Esophagus muscularis mucosa (tissue), 4 donors: Measurements from ENCODE around the gene TMEM131. TPM values are rescaled to one million over a fixed set of nuclear protein-coding genes. Genes with fewer than 3 reads are reported as not detected.

Experiments
- DNase-seq: peaks from one replicate; pipeline ENCODE4 v3.0.0-alpha.2; 2017; ENCODE audit errors: extremely low spot score
- H3K27ac ChIP-seq, 4 donors: fragments of 200-600 bp; sonication (generic); replicated peaks in 1 of 4; 1 replicate in 3 of 4; 2 replicates in 1 of 4; pipeline ENCODE4 v1.5.1; 2016 to 2019; ENCODE audit warnings: mild to moderate bottlenecking in 1 of 4
- H3K27me3 ChIP-seq, 4 donors: fragments of 200-600 bp; sonication (generic); one replicate each; pipeline versions ENCODE4 v1.5.1 to v1.6.0; 2016 to 2019
- H3K36me3 ChIP-seq, 4 donors: fragments of 200-600 bp; sonication (generic); one replicate each; pipeline ENCODE4 v1.5.1; 2016 to 2019
- H3K4me1 ChIP-seq, 4 donors: fragments of 200-600 bp; sonication (generic); one replicate each; pipeline ENCODE4 v1.5.1; 2016 to 2019
- H3K4me3 ChIP-seq, 4 donors: fragments of 200-600 bp; sonication (generic); 1 replicate in 2 of 4; 2 replicates in 2 of 4; pipeline ENCODE4 v1.5.1; 2016 to 2019; ENCODE audit warnings: mild to moderate bottlenecking in 4 of 4, moderate library complexity in 1 of 4
- H3K9me3 ChIP-seq, 4 donors: fragments of 200-600 bp; sonication (generic); 1 replicate in 3 of 4; 2 replicates in 1 of 4; pipeline ENCODE4 v1.5.1; 2016 to 2019
- CTCF ChIP-seq, 3 experiments: fragments of 200-600 bp in 2 of 3; fragments of 450-650 bp in 1 of 3; sonication (generic) in 2 of 3; IDR thresholded peaks; one replicate each; pipeline ENCODE4 v1.5.1; 2017 to 2019; ENCODE audit warnings: antibody characterized with exemption in 3 of 3, mild to moderate bottlenecking in 2 of 3, moderate library complexity in 1 of 3
- EP300 ChIP-seq: sonication (generic); formaldehyde crosslinking; IDR thresholded peaks from one replicate; pipeline ENCODE4 v1.6.1; 2017; ENCODE audit warnings: antibody characterized with exemption
- POLR2A ChIP-seq: fragments of 450-650 bp; IDR thresholded peaks from one replicate; pipeline ENCODE4 v1.6.1; 2017; ENCODE audit warnings: antibody characterized with exemption, moderate library complexity, mild to moderate bottlenecking, low read depth
- POLR2AphosphoS5 ChIP-seq, 2 donors: sonication (generic); formaldehyde crosslinking; IDR thresholded peaks; one replicate each; pipeline ENCODE4 v1.6.1; 2017; ENCODE audit warnings: antibody characterized with exemption in 2 of 2
- WGBS: methylation state at CpG from one replicate; pipeline ENCODE4 v1.1.5; 2018; 5-methylcytosine and 5-hydroxymethylcytosine counted together
- intact Hi-C: fragments of 100-400 bp; cut with DNase I; formaldehyde crosslinking; loops from one replicate; pipeline ENCODE4 v1.15.1; 2023
- total RNA-seq, 4 donors: library from RNA; depleted of rRNA; stranded (reverse); fragments of >200 nt; gene quantifications; one replicate each; pipeline versions ENCODE4 v1.1.0 to v1.2.1, GENCODE V29; 2016

TMEM131 gene
- total RNA-seq, 4 donors from 2014 or later, result 23.9 to 34.1 (median 26.5) TPM

GRCh38 chr2:97731274-97732020, 264.3 kb downstream of the TMEM131 start:
- intact Hi-C loops, result no loop called here
- H3K4me1 ChIP-seq, result peaks cover 0 to 8% (median 3%) of the 10 kb centered on the region in 4 donors
- WGBS, result 93% methylated on average over 11 of the region's 12 CpGs
- peaks cover 0 to 10% (median 8%) of the 10 kb centered on the region in 4 donors for H3K9me3 ChIP-seq
- H3K27ac ChIP-seq, result no peak overlapping the region
- H3K27me3 ChIP-seq, result no peaks in the 10 kb centered on the region
- H3K36me3 ChIP-seq, result no peaks in the 10 kb centered on the region
- H3K4me3 ChIP-seq, result no peak overlapping the region
- DNase-seq, result no peak
- TF ChIP-seq POLR2A (no peak), CTCF (IDR thresholded peaks at IDR 0.05) (no peak), EP300 (no peak)

GRCh38 chr2:97730245-97730644, 265.5 kb downstream of the TMEM131 start:
- Histone ChIP-seq H3K4me1 (peaks cover 0 to 14% (median 10%) of the 10 kb centered on the region in 4 donors), H3K27me3 (peaks cover 0 to 3% (median 0%) of the 10 kb centered on the region in 4 donors), H3K36me3 (no peaks in the 10 kb centered on the region), H3K27ac (no peak overlapping the region), H3K9me3 (peaks cover 0 to 10% (median 8%) of the 10 kb centered on the region in 4 donors), H3K4me3 (no peak overlapping the region)
- no peak for DNase-seq
- WGBS, result 100% methylated on average over 1 of the region's 1 CpG
- TF ChIP-seq POLR2A (no peak), CTCF (IDR thresholded peaks at IDR 0.05) (no peak), POLR2AphosphoS5 (IDR thresholded peaks at IDR 0.05) (no peak), EP300 (no peak)
- intact Hi-C loops, result no loop called here

- peaks cover 0 to 19% (median 3%) of the 10 kb centered on the region in 4 donors for H3K27me3 ChIP-seq
- no peak overlapping the region for H3K27ac ChIP-seq
- no peak for TF ChIP-seq POLR2A
- TF ChIP-seq EP300, result no peak
- TF ChIP-seq POLR2AphosphoS5 (IDR thresholded peaks at IDR 0.05), result no peak
- no peak for TF ChIP-seq CTCF (IDR thresholded peaks at IDR 0.05)
- WGBS, result 65% methylated on average over 12 of the region's 12 CpGs
- intact Hi-C loops, result no loop called here
- peaks cover 0 to 10% (median 8%) of the 10 kb centered on the region in 4 donors for H3K9me3 ChIP-seq
- peaks cover 0 to 17% (median 10%) of the 10 kb centered on the region in 4 donors for H3K4me1 ChIP-seq
- H3K4me3 ChIP-seq, result no peak overlapping the region
- DNase-seq, result no peak
- no peaks in the 10 kb centered on the region for H3K36me3 ChIP-seq
Observed at GRCh38 chr2:97728091-97728731, 267.5 kb downstream of the TMEM131 start.

- Histone ChIP-seq H3K27me3 (peaks cover 0 to 19% (median 3%) of the 10 kb centered on the region in 4 donors), H3K36me3 (no peaks in the 10 kb centered on the region), H3K4me1 (peaks cover 0 to 17% (median 10%) of the 10 kb centered on the region in 4 donors), H3K4me3 (no peak overlapping the region), H3K27ac (no peak overlapping the region), H3K9me3 (peaks cover 0 to 10% (median 8%) of the 10 kb centered on the region in 4 donors)
- 90% methylated on average over 7 of the region's 7 CpGs for WGBS
- intact Hi-C loops, result no loop called here
- DNase-seq, result no peak
- TF ChIP-seq EP300 (no peak), POLR2A (no peak), CTCF (IDR thresholded peaks at IDR 0.05) (no peak), POLR2AphosphoS5 (IDR thresholded peaks at IDR 0.05) (no peak)
Observed at GRCh38 chr2:97727296-97727695, 268.5 kb downstream of the TMEM131 start.
